GM12878 (cell line): ENCODE measurements around the gene LRWD1. TPM values are rescaled to one million over a fixed set of nuclear protein-coding genes. Genes with fewer than 3 reads are reported as not detected.

Experiments
- ATAC-seq: fragments of 200-7000 bp; cut with Tn5 transposase; 3 replicates; pipeline ENCODE4 v1.9.1; 2020; ENCODE audit warnings: mild to moderate bottlenecking, moderate library complexity
- BruUV-seq: library from RNA; stranded (reverse); fragments of 400-500 nt; replicated peaks from 2 replicates; lab custom pipeline; 2021; lab: Mats Ljungman, UMichigan
- CTCF ChIA-PET: fragments of 300-600 bp; sonication (Branson Sonifier 250); formaldehyde crosslinking; extraction: SDS; loops from one replicate; lab custom pipeline; 2021; ENCODE audit warnings: inconsistent platforms; lab: Yijun Ruan, JAX
- POLR2A ChIA-PET: fragments of 350-600 bp; formaldehyde crosslinking; extraction: SDS; loops from one replicate; lab custom pipeline; 2021; ENCODE audit warnings: inconsistent platforms; lab: Charles Lee
- RAD21 ChIA-PET: fragments of 300-600 bp; sonication (Branson Sonifier 250); formaldehyde crosslinking; loops from one replicate; lab custom pipeline; 2023; ENCODE audit warnings: antibody characterized with exemption; ENCODE audit not compliant: unreplicated experiment; lab: Charles Lee
- SMC1A ChIA-PET: fragments of 300-600 bp; sonication (Branson Sonifier 250); formaldehyde crosslinking; loops from one replicate; lab custom pipeline; 2023; ENCODE audit not compliant: unreplicated experiment, uncharacterized antibody; lab: Charles Lee
- DNase-seq: peaks from one replicate; pipeline ENCODE4 v3.0.0-alpha.2; 2011; ENCODE audit warnings: low read depth, low spot score
- FAIRE-seq: peaks from 3 replicates; lab custom pipeline; 2011; peaks lifted over from hg19 to GRCh38; lab: Jason Lieb, UNC
- H2AFZ ChIP-seq: 2 replicates; pipeline ENCODE4 v1.6.0; 2011; ENCODE audit warnings: low read depth, low read length, control low read depth; ENCODE audit not compliant: control insufficient read depth
- H3K27ac ChIP-seq: 2 replicates; pipeline ENCODE4 v1.5.1; 2011; ENCODE audit warnings: control low read depth; ENCODE audit not compliant: control insufficient read depth, insufficient read depth
- H3K27me3 ChIP-seq, 2 experiments: replicated peaks in 1 of 2; 2 replicates each; pipeline versions ENCODE4 v1.6.0 to v1.6.1; 2011; ENCODE audit warnings: low read length in 1 of 2; ENCODE audit not compliant: control insufficient read depth in 2 of 2, insufficient read depth in 2 of 2
- H3K36me3 ChIP-seq, 2 experiments: 2 replicates each; pipeline ENCODE4 v1.5.1; 2011; ENCODE audit warnings: low read length in 1 of 2; ENCODE audit not compliant: control insufficient read depth in 2 of 2, insufficient read depth in 2 of 2
- H3K4me1 ChIP-seq: 2 replicates; pipeline ENCODE4 v1.6.1; 2011; ENCODE audit warnings: mild to moderate bottlenecking, low read length, moderate library complexity, mixed read lengths; ENCODE audit not compliant: control insufficient read depth, insufficient read depth
- H3K4me2 ChIP-seq: 2 replicates; pipeline ENCODE4 v1.6.0; 2011; ENCODE audit warnings: control low read depth; ENCODE audit not compliant: control insufficient read depth, insufficient read depth
- H3K4me3 ChIP-seq: fragments of 200-600 bp; sonication (generic); 2 replicates; pipeline ENCODE4 v1.5.1; 2016
- H3K79me2 ChIP-seq: 2 replicates; pipeline ENCODE4 v1.6.0; 2011; ENCODE audit warnings: low read length; ENCODE audit not compliant: control insufficient read depth, insufficient read depth
- H3K9ac ChIP-seq: 2 replicates; pipeline ENCODE4 v1.8.0; 2011; ENCODE audit warnings: low read length, control low read depth, mixed read lengths; ENCODE audit not compliant: control insufficient read depth, insufficient read depth
- H3K9me3 ChIP-seq: replicated peaks from 3 replicates; pipeline ENCODE4 v1.5.1; 2011; ENCODE audit warnings: mild to moderate bottlenecking, low read length; ENCODE audit not compliant: control insufficient read depth, insufficient read depth
- H4K20me1 ChIP-seq: 2 replicates; pipeline ENCODE4 v1.6.0; 2011; ENCODE audit not compliant: control insufficient read depth, insufficient read depth
- EGR1 ChIP-seq, 2 experiments: IDR thresholded peaks; 1 replicate in 1 of 2; 2 replicates in 1 of 2; pipeline ENCODE4 v1.6.1; 2011 to 2012; ENCODE audit warnings: low read depth in 2 of 2, low read length in 2 of 2, borderline replicate concordance in 1 of 2, mild to moderate bottlenecking in 1 of 2, moderate library complexity in 1 of 2
- ELK1 ChIP-seq: IDR thresholded peaks from 2 replicates; pipeline ENCODE4 v1.6.1; 2012; ENCODE audit warnings: low read depth, low read length, improper control_type of control experiment
- ETV6 ChIP-seq, 2 experiments: fragments of 450-650 bp in 1 of 2; IDR thresholded peaks in 1 of 2; conservative IDR thresholded peaks in 1 of 2; 2 replicates each; pipeline ENCODE4 v1.6.1; 2014; ENCODE audit warnings: antibody characterized with exemption in 1 of 2, borderline replicate concordance in 1 of 2, low read depth in 1 of 2, mild to moderate bottlenecking in 1 of 2, moderate library complexity in 1 of 2
- JUNB ChIP-seq: IDR thresholded peaks from 2 replicates; pipeline ENCODE4 v1.6.1; 2016; ENCODE audit warnings: antibody characterized with exemption, mild to moderate bottlenecking
- KLF5 ChIP-seq: fragments of 450-650 bp; IDR thresholded peaks from 2 replicates; pipeline ENCODE4 v1.6.1; 2014; ENCODE audit warnings: mild to moderate bottlenecking; ENCODE audit not compliant: partially characterized antibody
- MLLT1 ChIP-seq: fragments of 450-650 bp; IDR thresholded peaks from 2 replicates; pipeline ENCODE4 v1.6.1; 2016; ENCODE audit warnings: mild to moderate bottlenecking
- PRDM15 ChIP-seq: fragments of 450-650 bp; formaldehyde crosslinking; IDR thresholded peaks from 2 replicates; pipeline ENCODE4 v1.4.0; 2020; ENCODE audit warnings: mild to moderate bottlenecking, moderate library complexity
- RBBP5 ChIP-seq: fragments of 200-600 bp; sonication (generic); conservative IDR thresholded peaks from 2 replicates; pipeline ENCODE4 v1.6.1; 2016
- RELB ChIP-seq: fragments of 450-650 bp; IDR thresholded peaks from 2 replicates; pipeline ENCODE4 v1.6.1; 2017; ENCODE audit warnings: low read depth, mild to moderate bottlenecking, moderate library complexity
- RFX5 ChIP-seq: IDR thresholded peaks from 2 replicates; pipeline ENCODE4 v1.6.1; 2011; ENCODE audit warnings: low read depth, low read length, improper control_type of control experiment
- SIN3A ChIP-seq: IDR thresholded peaks from 2 replicates; pipeline ENCODE4 v1.6.1; 2012; ENCODE audit warnings: low read depth, low read length, improper control_type of control experiment
- SMAD1 ChIP-seq: fragments of 450-650 bp; IDR thresholded peaks from 2 replicates; pipeline ENCODE4 v1.6.1; 2018; ENCODE audit warnings: mild to moderate bottlenecking, low read depth; ENCODE audit not compliant: partially characterized antibody
- SPI1 ChIP-seq: IDR thresholded peaks from 2 replicates; pipeline ENCODE4 v1.6.1; 2011; ENCODE audit warnings: low read depth, mild to moderate bottlenecking, low read length, moderate library complexity, borderline replicate concordance; ENCODE audit not compliant: insufficient read depth
- STAT1 ChIP-seq: fragments of 450-650 bp; conservative IDR thresholded peaks from 2 replicates; pipeline ENCODE4 v1.6.1; 2014; ENCODE audit warnings: antibody characterized with exemption, mild to moderate bottlenecking
- STAT3 ChIP-seq: IDR thresholded peaks from 2 replicates; pipeline ENCODE4 v1.6.1; 2011; ENCODE audit warnings: low read depth, low read length, improper control_type of control experiment
- ZSCAN29 ChIP-seq: fragments of 450-650 bp; IDR thresholded peaks from 2 replicates; pipeline ENCODE4 v1.6.1; 2017; ENCODE audit warnings: mild to moderate bottlenecking, moderate library complexity
- WGBS: methylation state at CpG from one replicate; pipeline ENCODE4 v1.1.6; 2016; ENCODE audit warnings: low lambda C conversion rate; ENCODE audit not compliant: insufficient replicate concordance, insufficient coverage; ENCODE audit errors: missing lambda C conversion rate; 5-methylcytosine and 5-hydroxymethylcytosine counted together
- in situ Hi-C: fragments of 300-500 bp; cut with MboI; formaldehyde crosslinking; loops from 9 replicates; pipeline ENCODE4 v1.14.3; 2018; ENCODE audit warnings: mixed read lengths
- intact Hi-C: fragments of 100-400 bp; cut with micrococcal nuclease; formaldehyde crosslinking; loops from one replicate; pipeline ENCODE4 v1.14.2; 2022; ENCODE audit not compliant: unreplicated experiment
- polyA plus RNA-seq, 11 experiments: library from polyadenylated mRNA; depleted of rRNA in 4 of 11; unstranded in 6 of 11; stranded (reverse) in 5 of 11; fragments of >200 nt; fragmentation: Nextera tagmentation in 4 of 11; fragmentation: Illumina TruSeq in 1 of 11; extraction: Ambion mirVana in 4 of 11; extraction: Trizol in 1 of 11; gene quantifications; 1 replicate in 1 of 11; 2 replicates in 10 of 11; pipeline versions ENCODE4 v1.2.1 to v1.2.3, GENCODE V29; 2011 to 2016; ENCODE audit warnings: inconsistent platforms in 2 of 11, missing spikeins in 2 of 11, low read depth in 1 of 11
- total RNA-seq, 4 experiments: library from RNA; depleted of rRNA in 3 of 4; stranded (reverse); fragments of >200 nt in 3 of 4; fragmentation: Illumina TruSeq in 1 of 4; extraction: Trizol in 1 of 4; gene quantifications; 2 replicates each; pipeline versions ENCODE4 v1.2.1 to v1.2.3, GENCODE V29; 2013 to 2021

LRWD1 gene
- total and polyA plus RNA-seq, 10 of the 15 experiments (the other 5 are each of a cell fraction or from before 2014, with no cell fraction given), result 0.40 to 64.4 (median 26.1) TPM

GRCh38 chr7:102469351-102469971 lies 4.7 kb downstream of the LRWD1 start:
- H3K36me3 ChIP-seq, result peaks cover 6 to 26% of the 10 kb centered on the region in 2 experiments
- H3K27me3 ChIP-seq, result no peaks in the 10 kb centered on the region
- POLR2A ChIA-PET, result no interaction called here
- in situ Hi-C loops, result no loop called here
- peaks cover 9% of the 10 kb centered on the region for H3K4me1 ChIP-seq
- no peak overlapping the region for H2AFZ ChIP-seq
- SMC1A ChIA-PET, result no interaction called here
- peaks cover 17% of the 10 kb centered on the region for H3K79me2 ChIP-seq
- no peaks in the 10 kb centered on the region for H4K20me1 ChIP-seq
- H3K4me3 ChIP-seq, result no peak overlapping the region
- CTCF ChIA-PET, result no interaction called here
- H3K9ac ChIP-seq, result no peak overlapping the region
- intact Hi-C loops, result loop anchor here (5.0 kb wide), 1 partner anchor 182 kb away; the partner anchor contains the start of gene SH2B2
- H3K27ac ChIP-seq, result no peak overlapping the region
- no peaks in the 10 kb centered on the region for H3K9me3 ChIP-seq
- RAD21 ChIA-PET, result no interaction called here
- ATAC-seq, result no peak
- FAIRE-seq, result no peak
- no peak for DNase-seq
- no peak overlapping the region for H3K4me2 ChIP-seq
- WGBS, result 95% methylated on average over 24 of the region's 24 CpGs
- BruUV-seq, result no TSS peak
- no peak for TF ChIP-seq SMAD1
- TF ChIP-seq JUNB, result no peak
- no peak for TF ChIP-seq SPI1
- TF ChIP-seq RELB, result no peak
- no peak for TF ChIP-seq MLLT1
- TF ChIP-seq STAT1, result no peak
- TF ChIP-seq STAT3, result no peak
- no peak for TF ChIP-seq PRDM15 (CRISPR knock-in tag)
- no peak for TF ChIP-seq SIN3A
- TF ChIP-seq ZSCAN29, result no peak
- no peak for TF ChIP-seq ETV6 (conservative IDR thresholded peaks at IDR 0.05 in 1 of 2, IDR thresholded peaks at IDR 0.05 in 1 of 2; ENCODE audit: borderline replicate concordance in 1 of 2, low read depth in 1 of 2)
- no peak for TF ChIP-seq KLF5
- no peak for TF ChIP-seq EGR1 (IDR thresholded peaks at IDR 0.05; ENCODE audit: borderline replicate concordance in 1 of 2, low read depth in 2 of 2, low read length in 2 of 2)
- TF ChIP-seq ELK1, result no peak
- TF ChIP-seq RBBP5, result no peak
- TF ChIP-seq RFX5, result no peak
